Adrenal gland (tissue), 5 donors: ENCODE results near the gene BMP8B.

ENCODE experiments used
- CTCF ChIP-seq, 6 experiments: fragments of 450-650 bp in 4 of 6; fragments of 200-600 bp in 2 of 6; sonication (generic) in 1 of 6; IDR thresholded peaks; 1 replicate in 5 of 6; 2 replicates in 1 of 6; pipeline versions ENCODE4 v1.5.1 to v1.8.0; 2016 to 2021; ENCODE audit warnings: antibody characterized with exemption in 6 of 6, mild to moderate bottlenecking in 2 of 6, moderate library complexity in 1 of 6
- POLR2A ChIP-seq, 2 donors: fragments of 450-650 bp; IDR thresholded peaks; one replicate each; pipeline ENCODE4 v1.6.1; 2017; ENCODE audit warnings: antibody characterized with exemption in 2 of 2, mild to moderate bottlenecking in 2 of 2, moderate library complexity in 1 of 2
- donor health status: DM: no; HTN: no; CAD: no.

- no peak for TF ChIP-seq CTCF (IDR thresholded peaks at IDR 0.05)
- TF ChIP-seq POLR2A (IDR thresholded peaks at IDR 0.05) = no peak
Measured at GRCh38 chr1:39788758-39789570, at the start of gene BMP8B.
